H1 (cell line): ENCODE measurements around the gene MNAT1. TPM values are rescaled to one million over a fixed set of nuclear protein-coding genes. Genes with fewer than 3 reads are reported as not detected.

ENCODE experiments used
- CTCF ChIA-PET: fragments of 300-600 bp; sonication (Branson Sonifier 250); formaldehyde crosslinking; loops from one replicate; lab custom pipeline; 2021; ENCODE audit not compliant: partially characterized antibody; lab: Charles Lee
- POLR2A ChIA-PET: fragments of 300-600 bp; sonication (Branson Sonifier 250); formaldehyde crosslinking; loops from one replicate; lab custom pipeline; 2021; ENCODE audit warnings: inconsistent platforms; ENCODE audit not compliant: partially characterized antibody; lab: Charles Lee
- DNase-seq, 2 experiments: peaks; one replicate each; pipeline versions ENCODE4 v3.0.0 to v3.0.0-alpha.2; 2010 to 2022; ENCODE audit warnings: low spot score in 2 of 2, low read depth in 1 of 2, mixed read lengths in 1 of 2
- FAIRE-seq: peaks from 2 replicates; lab custom pipeline; 2011; peaks lifted over from hg19 to GRCh38; lab: Jason Lieb, UNC
- H2AFZ ChIP-seq: 2 replicates; pipeline ENCODE4 v1.8.1; 2012; ENCODE audit warnings: low read length, inconsistent platforms
- H2AK5ac ChIP-seq: 2 replicates; pipeline ENCODE4 v1.6.1; 2013; ENCODE audit warnings: low read depth, low read length
- H2BK120ac ChIP-seq: replicated peaks from 2 replicates; pipeline ENCODE3; 2013; ENCODE audit warnings: low read depth, low read length, inconsistent platforms
- H2BK12ac ChIP-seq: 2 replicates; pipeline ENCODE4 v1.6.1; 2013; ENCODE audit warnings: low read depth, low read length
- H2BK15ac ChIP-seq: 2 replicates; pipeline ENCODE4 v1.6.1; 2013; ENCODE audit warnings: low read length
- H2BK20ac ChIP-seq: 2 replicates; pipeline ENCODE4 v1.6.1; 2013; ENCODE audit warnings: low read length
- H2BK5ac ChIP-seq: 2 replicates; pipeline ENCODE4 v1.6.1; 2013; ENCODE audit warnings: low read depth, low read length
- H3K14ac ChIP-seq: 2 replicates; pipeline ENCODE4 v1.6.1; 2013; ENCODE audit warnings: inconsistent platforms; ENCODE audit not compliant: insufficient read length
- H3K18ac ChIP-seq: 2 replicates; pipeline ENCODE4 v1.6.1; 2013; ENCODE audit warnings: low read length; ENCODE audit errors: extremely low read depth
- H3K23ac ChIP-seq: 2 replicates; pipeline ENCODE4 v1.6.1; 2013; ENCODE audit warnings: inconsistent platforms; ENCODE audit not compliant: insufficient read length
- H3K23me2 ChIP-seq: 2 replicates; pipeline ENCODE4 v1.6.1; 2013; ENCODE audit warnings: low read depth, low read length
- H3K27ac ChIP-seq: 2 replicates; pipeline ENCODE4 v1.6.1; 2011; ENCODE audit warnings: low read depth, low read length, inconsistent platforms
- H3K27me3 ChIP-seq, 4 experiments: replicated peaks in 1 of 4; 1 replicate in 1 of 4; 2 replicates in 3 of 4; pipeline versions ENCODE4 v1.6.1 to v1.8.1; 2011 to 2013; ENCODE audit warnings: low read length in 3 of 4, mild to moderate bottlenecking in 3 of 4, inconsistent platforms in 2 of 4, mixed read lengths in 2 of 4, moderate library complexity in 1 of 4; ENCODE audit not compliant: control insufficient read depth in 3 of 4, insufficient read depth in 3 of 4; ENCODE audit errors: extremely low read depth in 1 of 4
- H3K36me3 ChIP-seq, 4 experiments: 2 replicates each; pipeline versions ENCODE4 v1.6.1 to v1.8.1; 2011 to 2013; ENCODE audit warnings: mild to moderate bottlenecking in 4 of 4, low read length in 3 of 4, moderate library complexity in 2 of 4, control low read depth in 1 of 4, inconsistent platforms in 1 of 4; ENCODE audit not compliant: insufficient read depth in 4 of 4, control insufficient read depth in 2 of 4
- H3K4ac ChIP-seq: replicated peaks from 2 replicates; pipeline ENCODE3; 2013; ENCODE audit warnings: low read length, low read depth, mixed read lengths, inconsistent platforms; ENCODE audit not compliant: insufficient read length
- H3K4me1 ChIP-seq, 4 experiments: replicated peaks in 1 of 4; 1 replicate in 1 of 4; 2 replicates in 3 of 4; pipeline versions ENCODE4 v1.6.1 to v1.8.1; 2011 to 2013; ENCODE audit warnings: low read length in 3 of 4, inconsistent platforms in 2 of 4, mixed read lengths in 1 of 4; ENCODE audit not compliant: insufficient read depth in 4 of 4, control insufficient read depth in 3 of 4
- H3K4me2 ChIP-seq, 2 experiments: 2 replicates each; pipeline versions ENCODE4 v1.6.1 to v1.8.1; 2011 to 2013; ENCODE audit warnings: low read depth in 2 of 2, low read length in 2 of 2, control low read depth in 1 of 2, inconsistent platforms in 1 of 2, mild to moderate bottlenecking in 1 of 2; ENCODE audit not compliant: insufficient read depth in 1 of 2
- H3K4me3 ChIP-seq, 4 experiments: fragments of 200-600, 300-600 bp in 1 of 4; sonication (generic), shearing (Covaris generic), sonication (Bioruptor Twin) in 1 of 4; 2 replicates each; pipeline versions ENCODE4 v1.5.1 to v1.8.1; 2011 to 2016; ENCODE audit warnings: low read length in 4 of 4, low read depth in 3 of 4, control low read depth in 2 of 4, inconsistent platforms in 2 of 4, mild to moderate bottlenecking in 2 of 4, mixed read lengths in 1 of 4, moderate library complexity in 1 of 4; ENCODE audit not compliant: insufficient read depth in 2 of 4; ENCODE audit errors: extremely low read depth in 1 of 4
- H3K56ac ChIP-seq: replicated peaks from 2 replicates; pipeline ENCODE3; 2013; ENCODE audit warnings: low read depth, mild to moderate bottlenecking, mixed read lengths, low read length, inconsistent platforms; ENCODE audit not compliant: insufficient read length
- H3K79me1 ChIP-seq: 2 replicates; pipeline ENCODE4 v1.6.1; 2013; ENCODE audit warnings: low read depth, low read length, control low read depth
- H3K79me2 ChIP-seq, 2 experiments: 2 replicates each; pipeline versions ENCODE4 v1.6.1 to v1.8.1; 2012 to 2013; ENCODE audit warnings: low read length in 2 of 2, mild to moderate bottlenecking in 2 of 2, inconsistent platforms in 1 of 2; ENCODE audit not compliant: insufficient read depth in 2 of 2, control insufficient read depth in 1 of 2
- H3K9ac ChIP-seq, 4 experiments: replicated peaks in 1 of 4; 1 replicate in 1 of 4; 2 replicates in 3 of 4; pipeline versions ENCODE4 v1.6.1 to v1.8.1; 2011 to 2013; ENCODE audit warnings: low read depth in 3 of 4, low read length in 3 of 4, control low read depth in 2 of 4, mild to moderate bottlenecking in 2 of 4, moderate library complexity in 2 of 4, inconsistent platforms in 1 of 4; ENCODE audit errors: extremely low read depth in 1 of 4
- H3K9me3 ChIP-seq, 2 experiments: 2 replicates each; pipeline versions ENCODE4 v1.6.1 to v1.8.1; 2012 to 2013; ENCODE audit warnings: mild to moderate bottlenecking in 2 of 2, moderate library complexity in 2 of 2, control low read depth in 1 of 2, inconsistent platforms in 1 of 2, low read depth in 1 of 2, low read length in 1 of 2, mixed read lengths in 1 of 2; ENCODE audit not compliant: insufficient read depth in 2 of 2
- H4K20me1 ChIP-seq, 2 experiments: replicated peaks in 1 of 2; 2 replicates each; pipeline versions ENCODE3 to v1.8.1; 2011 to 2013; ENCODE audit warnings: inconsistent platforms in 2 of 2, low read length in 2 of 2, mild to moderate bottlenecking in 1 of 2; ENCODE audit not compliant: insufficient read depth in 2 of 2, control insufficient read depth in 1 of 2
- H4K5ac ChIP-seq: 2 replicates; pipeline ENCODE4 v1.6.1; 2013; ENCODE audit warnings: low read length, low read depth, mixed read lengths, inconsistent platforms; ENCODE audit not compliant: insufficient read length
- H4K8ac ChIP-seq: 2 replicates; pipeline ENCODE4 v1.8.0; 2013; ENCODE audit warnings: mild to moderate bottlenecking, moderate library complexity, low read length, inconsistent platforms; ENCODE audit not compliant: insufficient read depth; ENCODE audit errors: extremely low read depth
- H4K91ac ChIP-seq: replicated peaks from 2 replicates; pipeline ENCODE3; 2013; ENCODE audit warnings: low read length, mixed read lengths, inconsistent platforms; ENCODE audit not compliant: insufficient read length
- CEBPB ChIP-seq: IDR thresholded peaks from 2 replicates; pipeline ENCODE4 v1.6.1; 2012; ENCODE audit warnings: low read depth, low read length
- CHD2 ChIP-seq: IDR thresholded peaks from 2 replicates; pipeline ENCODE4 v1.6.1; 2012; ENCODE audit warnings: low read length, improper control_type of control experiment
- E2F6 ChIP-seq: IDR thresholded peaks from 2 replicates; pipeline ENCODE4 v1.6.1; 2012; ENCODE audit warnings: inconsistent platforms
- EGR1 ChIP-seq: IDR thresholded peaks from 2 replicates; pipeline ENCODE4 v1.6.1; 2011; ENCODE audit warnings: low read depth, low read length, borderline replicate concordance
- FOSL1 ChIP-seq: IDR thresholded peaks from 2 replicates; pipeline ENCODE4 v1.6.1; 2011; ENCODE audit warnings: mild to moderate bottlenecking, low read depth, low read length, moderate library complexity; ENCODE audit not compliant: insufficient read depth
- GABPA ChIP-seq: IDR thresholded peaks from 2 replicates; pipeline ENCODE4 v1.6.1; 2011; ENCODE audit warnings: mild to moderate bottlenecking, low read length, moderate library complexity, borderline replicate concordance; ENCODE audit not compliant: insufficient read depth
- JUN ChIP-seq: IDR thresholded peaks from 2 replicates; pipeline ENCODE4 v1.6.1; 2011; ENCODE audit warnings: low read depth, mild to moderate bottlenecking, improper control_type of control experiment, low read length
- NRF1 ChIP-seq: IDR thresholded peaks from 2 replicates; pipeline ENCODE4 v1.6.1; 2011; ENCODE audit warnings: mild to moderate bottlenecking, low read depth, low read length, improper control_type of control experiment
- SP2 ChIP-seq: IDR thresholded peaks from 2 replicates; pipeline ENCODE4 v1.6.1; 2012; ENCODE audit warnings: mild to moderate bottlenecking, low read length, inconsistent platforms
- SP4 ChIP-seq: IDR thresholded peaks from 2 replicates; pipeline ENCODE4 v1.6.1; 2012; ENCODE audit warnings: low read length, inconsistent platforms
- USF2 ChIP-seq: IDR thresholded peaks from 2 replicates; pipeline ENCODE4 v1.6.1; 2011; ENCODE audit warnings: low read length, improper control_type of control experiment
- YY1 ChIP-seq: IDR thresholded peaks from 2 replicates; pipeline ENCODE4 v1.6.1; 2011; ENCODE audit warnings: low read depth, mild to moderate bottlenecking, low read length
- WGBS, 2 experiments: shearing (Covaris generic) in 1 of 2; methylation state at CpG; one replicate each; pipeline versions ENCODE4 v1.1.6 to v1.1.7; 2013 to 2015; ENCODE audit warnings: low lambda C conversion rate in 2 of 2, mixed read lengths in 2 of 2, inconsistent platforms in 1 of 2, low coverage in 1 of 2, missing lambda C conversion rate in 1 of 2; ENCODE audit not compliant: insufficient replicate concordance in 2 of 2, insufficient coverage in 1 of 2, insufficient read length in 1 of 2; ENCODE audit errors: extremely low coverage in 1 of 2, missing lambda C conversion rate in 1 of 2; 5-methylcytosine and 5-hydroxymethylcytosine counted together
- polyA plus RNA-seq, 7 experiments: library from polyadenylated mRNA; depleted of rRNA in 3 of 7; stranded (reverse) in 5 of 7; unstranded in 2 of 7; fragments of >200 nt in 5 of 7; fragments of 200-250 nt in 2 of 7; gene quantifications; 1 replicate in 5 of 7; 2 replicates in 1 of 7; 4 replicates in 1 of 7; pipeline versions ENCODE4 v1.2.1 to v1.2.3, GENCODE V29; 2011 to 2013; ENCODE audit warnings: missing spikeins in 2 of 7, mixed read lengths in 2 of 7
- total RNA-seq: library from RNA; stranded (reverse); fragmentation: NEBNext Ultra II Directional; extraction: Animal tissue kit (Norgen Biotek cat#: 25700); gene quantifications from 2 replicates; pipeline ENCODE4 v1.2.1, GENCODE V29; 2021

MNAT1 gene
- total and polyA plus RNA-seq, 2 of the 8 experiments (the other 6 are each of a cell fraction or from before 2014, with no cell fraction given): 34.7 to 52.1 TPM

GRCh38 chr14:60882219-60882618 is 147.7 kb downstream of the MNAT1 start:
- no peak overlapping the region for H3K4ac ChIP-seq
- POLR2A ChIA-PET: no interaction called here
- DNase-seq (no peak), FAIRE-seq (no peak)
- no peak overlapping the region for H4K91ac ChIP-seq
- H3K18ac ChIP-seq: no peak overlapping the region
- no peak overlapping the region for H3K4me2 ChIP-seq
- no peak overlapping the region for H3K14ac ChIP-seq
- no peaks in the 10 kb centered on the region for H3K4me1 ChIP-seq
- H3K23ac ChIP-seq: no peak overlapping the region
- no peaks in the 10 kb centered on the region; a peak in 1 of 4 replicates for H3K9me3 ChIP-seq
- H2BK15ac ChIP-seq: no peak overlapping the region
- no peak overlapping the region for H4K5ac ChIP-seq
- 100% methylated on average over 1 of the region's 1 CpG; no CpG with 5 or more reads in 1 of the 2 experiments for WGBS, 2 experiments
- H3K23me2 ChIP-seq: no peaks in the 10 kb centered on the region
- no peak overlapping the region for H3K9ac ChIP-seq
- no peak overlapping the region for H2AK5ac ChIP-seq
- H4K8ac ChIP-seq: no peak overlapping the region
- H3K27ac ChIP-seq: no peak overlapping the region
- no peak overlapping the region for H2BK12ac ChIP-seq
- no peak overlapping the region for H3K56ac ChIP-seq
- H2AFZ ChIP-seq: no peak overlapping the region
- H4K20me1 ChIP-seq: no peaks in the 10 kb centered on the region
- no peak overlapping the region for H2BK5ac ChIP-seq
- peaks cover 0 to 3% (median 0%) of the 10 kb centered on the region in 4 experiments; a peak in 3 of 8 replicates for H3K36me3 ChIP-seq
- no peaks in the 10 kb centered on the region for H3K79me2 ChIP-seq
- no peak overlapping the region for H3K4me3 ChIP-seq
- H2BK120ac ChIP-seq: no peak overlapping the region
- no peaks in the 10 kb centered on the region for H3K79me1 ChIP-seq
- CTCF ChIA-PET: interaction anchor here (1.1 kb wide), 1 partner anchor 225 kb away, joined by 4 read pairs; no protein-coding TSS in a partner anchor
- H2BK20ac ChIP-seq: no peak overlapping the region
- H3K27me3 ChIP-seq: no peaks in the 10 kb centered on the region
- TF ChIP-seq EGR1 (no peak), NRF1 (no peak), FOSL1 (no peak), JUN (no peak), SP2 (no peak), YY1 (no peak), CHD2 (no peak), GABPA (no peak), SP4 (no peak), E2F6 (no peak), USF2 (no peak), CEBPB (no peak)
